ENCODE data around the gene RNPS1.

DNA sequence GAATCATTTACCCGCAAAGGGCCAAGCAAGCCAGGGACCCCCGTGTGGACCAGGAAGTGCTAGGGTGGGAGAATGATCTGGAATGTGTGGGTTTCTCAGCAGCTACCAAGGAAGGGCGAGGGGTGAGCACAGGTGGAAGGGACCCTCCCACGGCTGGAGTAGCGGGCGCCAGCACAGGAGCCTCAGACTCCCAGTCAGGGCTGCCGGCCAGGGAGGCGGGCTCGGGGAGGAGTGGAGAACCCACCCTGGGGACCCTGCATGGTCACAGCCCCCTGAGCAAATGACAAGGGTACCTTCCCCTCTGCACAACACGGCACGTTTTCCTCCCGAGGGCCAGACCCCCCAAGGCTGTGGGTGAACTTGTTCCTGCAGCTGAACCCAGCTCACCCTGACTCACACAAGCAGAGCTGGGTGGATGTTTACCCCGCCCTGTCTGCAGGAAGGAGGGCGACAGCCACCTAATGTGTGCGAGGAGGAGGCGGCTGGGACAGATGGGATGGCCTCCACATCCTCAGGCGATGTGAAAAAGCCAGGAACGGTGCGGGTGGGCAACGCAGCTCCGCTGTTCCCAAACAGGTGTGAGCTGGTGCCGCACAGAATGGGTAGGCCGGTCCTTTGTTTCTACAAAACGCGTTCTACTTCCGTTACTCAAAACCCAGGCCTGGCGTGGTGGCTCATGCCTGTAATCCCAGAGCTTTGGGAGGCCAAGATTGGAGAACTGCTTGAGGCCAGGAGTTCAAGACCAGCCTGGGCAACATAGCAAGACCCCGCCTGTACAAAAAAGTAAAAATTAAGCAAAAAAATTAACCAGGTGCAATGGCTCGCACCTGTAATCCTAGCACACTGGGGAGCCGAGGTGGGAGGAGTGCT is 22.8 kb downstream of the RNPS1 start:
- TF ChIP-seq, protein P1, sequence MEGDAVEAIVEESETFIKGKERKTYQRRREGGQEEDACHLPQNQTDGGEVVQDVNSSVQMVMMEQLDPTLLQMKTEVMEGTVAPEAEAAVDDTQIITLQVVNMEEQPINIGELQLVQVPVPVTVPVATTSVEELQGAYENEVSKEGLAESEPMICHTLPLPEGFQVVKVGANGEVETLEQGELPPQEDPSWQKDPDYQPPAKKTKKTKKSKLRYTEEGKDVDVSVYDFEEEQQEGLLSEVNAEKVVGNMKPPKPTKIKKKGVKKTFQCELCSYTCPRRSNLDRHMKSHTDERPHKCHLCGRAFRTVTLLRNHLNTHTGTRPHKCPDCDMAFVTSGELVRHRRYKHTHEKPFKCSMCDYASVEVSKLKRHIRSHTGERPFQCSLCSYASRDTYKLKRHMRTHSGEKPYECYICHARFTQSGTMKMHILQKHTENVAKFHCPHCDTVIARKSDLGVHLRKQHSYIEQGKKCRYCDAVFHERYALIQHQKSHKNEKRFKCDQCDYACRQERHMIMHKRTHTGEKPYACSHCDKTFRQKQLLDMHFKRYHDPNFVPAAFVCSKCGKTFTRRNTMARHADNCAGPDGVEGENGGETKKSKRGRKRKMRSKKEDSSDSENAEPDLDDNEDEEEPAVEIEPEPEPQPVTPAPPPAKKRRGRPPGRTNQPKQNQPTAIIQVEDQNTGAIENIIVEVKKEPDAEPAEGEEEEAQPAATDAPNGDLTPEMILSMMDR (IDR thresholded peaks at IDR 0.05; ENCODE audit: low read depth, low read length): no peak
- TF ChIP-seq EZH2phosphoT487 (IDR thresholded peaks at IDR 0.05; ENCODE audit: low read depth): no peak

All from OCI-LY3 (cell line).